K562 treated with DMSO at 1 percent for 4 hours (cell line): ENCODE data around the gene DNAJA3. TPM values are rescaled to one million over a fixed set of nuclear protein-coding genes. Genes with fewer than 3 reads are reported as not detected.

Source experiments
- total RNA-seq: library from RNA; unstranded; fragments of 300-600 nt; gene quantifications from 2 replicates; pipeline ENCODE4 v1.2.3, GENCODE V29; 2022; ENCODE audit not compliant: insufficient read depth

Gene DNAJA3
- 55.1 and 63.4 TPM in 2 replicates for total RNA-seq

DNA sequence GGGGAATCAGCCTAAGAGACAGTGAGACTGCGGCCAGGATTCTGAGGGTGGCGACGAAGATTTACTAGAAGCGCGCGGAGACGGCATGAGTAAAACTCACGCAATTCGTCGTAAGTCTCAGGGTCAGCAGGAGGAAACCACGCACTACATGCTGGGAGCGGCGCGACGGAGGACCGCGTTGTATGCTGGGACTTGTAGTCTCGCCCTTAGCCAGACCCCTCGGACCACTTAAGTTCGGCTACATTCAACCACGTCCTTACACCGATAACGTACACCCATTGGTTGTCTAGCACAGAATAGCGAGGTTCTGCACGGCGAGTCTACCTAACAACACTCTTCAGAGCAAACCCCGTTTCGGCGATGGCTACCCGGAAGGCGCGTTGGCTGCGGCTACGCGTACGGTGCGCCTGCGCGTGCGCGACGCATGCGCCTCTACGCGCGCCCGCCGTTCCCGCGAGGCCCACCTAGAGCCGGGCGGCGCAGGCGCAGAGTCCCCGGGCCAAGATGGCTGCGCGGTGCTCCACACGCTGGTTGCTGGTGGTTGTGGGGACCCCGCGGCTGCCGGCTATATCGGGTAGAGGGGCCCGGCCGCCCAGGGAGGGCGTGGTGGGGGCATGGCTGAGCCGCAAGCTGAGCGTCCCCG is at the start of gene DNAJA3:
DNAJA3 (plus strand) TSS at position 491 of the 643 bp plus-strand sequence; CDS start at position 505, 14 bp downstream.

DNA sequence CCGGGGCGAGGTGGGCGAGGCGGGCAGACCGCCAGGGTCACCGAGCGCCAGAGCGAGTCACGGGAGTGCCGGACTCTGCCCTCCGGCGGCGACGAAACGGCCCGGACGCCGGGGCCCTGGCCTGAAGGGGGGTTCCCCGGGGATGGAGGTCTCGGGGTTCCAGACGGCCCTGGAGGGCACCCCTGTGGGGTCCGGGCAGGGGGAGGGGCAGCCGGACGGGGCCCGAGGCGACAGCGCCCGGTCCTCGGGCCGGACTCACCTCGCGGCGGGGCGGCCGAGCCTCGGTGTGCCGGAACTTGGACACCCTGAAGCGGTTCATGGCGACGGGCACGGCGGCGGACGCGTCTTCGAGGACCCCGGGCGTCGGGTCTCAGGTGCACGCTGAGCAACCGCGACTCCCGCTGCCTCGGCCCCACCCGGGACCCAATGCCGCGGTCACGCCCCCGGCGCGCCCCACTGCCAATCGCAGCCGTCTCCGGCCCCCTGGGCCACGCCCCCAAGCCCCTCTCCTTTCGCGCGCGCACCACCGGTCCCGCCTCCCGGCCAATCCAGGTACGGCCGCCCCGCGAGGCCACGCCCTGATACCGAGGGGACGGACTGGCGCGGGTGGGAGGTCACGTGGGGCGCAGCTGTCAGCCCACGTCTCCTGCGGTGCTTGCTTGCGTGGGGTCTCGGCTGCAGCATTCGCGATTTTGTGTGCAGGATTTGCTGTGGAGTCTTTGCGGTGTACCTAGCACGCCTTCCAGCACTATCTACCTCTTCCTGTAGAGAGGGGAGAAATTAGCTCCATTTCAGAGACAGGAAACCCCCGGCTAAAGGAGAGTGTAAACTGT is 9.3 kb upstream of the DNAJA3 start, which contains the start of gene CORO7:
CORO7 (minus strand) TSS at position 397 of the 833 bp plus-strand sequence; CDS start at position 319, 78 bp downstream.

DNA sequence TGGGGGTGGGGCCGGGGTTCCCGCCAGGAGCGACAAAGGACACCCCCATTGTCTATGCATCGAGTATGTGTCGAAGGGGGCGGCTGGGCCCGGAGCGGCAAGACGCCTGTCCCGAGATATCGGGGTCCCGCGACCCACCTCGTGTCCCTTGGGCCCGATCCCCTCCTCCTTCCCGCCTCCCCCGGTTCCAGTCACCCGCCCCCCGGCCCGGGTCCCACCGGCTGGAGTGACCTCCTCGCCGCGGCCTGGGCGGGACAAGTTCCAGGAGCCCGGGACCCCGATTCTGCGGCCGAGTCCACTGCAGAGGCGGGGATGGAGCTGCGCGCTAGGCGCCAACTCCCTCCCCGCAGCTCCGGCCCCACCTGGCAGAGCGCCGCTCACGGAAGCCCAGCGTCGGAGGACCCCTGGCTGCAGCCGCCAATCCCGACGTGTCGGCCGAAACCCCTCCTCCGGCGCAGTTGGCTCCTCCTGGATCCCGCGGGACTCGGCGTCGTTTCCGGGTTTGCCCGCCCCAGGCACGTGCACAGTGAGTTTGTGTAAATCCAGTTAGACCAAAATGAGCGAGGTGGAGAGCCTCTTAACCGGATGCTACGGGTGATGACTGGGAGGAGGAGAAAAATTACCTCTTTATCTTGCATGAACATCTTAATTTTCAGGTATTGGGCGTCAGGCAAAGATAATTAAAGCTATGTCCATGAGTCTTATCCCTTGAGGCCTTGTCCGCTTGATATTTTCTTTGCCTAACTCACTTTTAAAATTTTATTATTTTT is 48.7 kb downstream of the DNAJA3 start, which contains the start of gene NMRAL1:
NMRAL1 (minus strand) TSS at position 434 of the 770 bp plus-strand sequence. CDS start 493 bp downstream, outside the sequence.

DNA sequence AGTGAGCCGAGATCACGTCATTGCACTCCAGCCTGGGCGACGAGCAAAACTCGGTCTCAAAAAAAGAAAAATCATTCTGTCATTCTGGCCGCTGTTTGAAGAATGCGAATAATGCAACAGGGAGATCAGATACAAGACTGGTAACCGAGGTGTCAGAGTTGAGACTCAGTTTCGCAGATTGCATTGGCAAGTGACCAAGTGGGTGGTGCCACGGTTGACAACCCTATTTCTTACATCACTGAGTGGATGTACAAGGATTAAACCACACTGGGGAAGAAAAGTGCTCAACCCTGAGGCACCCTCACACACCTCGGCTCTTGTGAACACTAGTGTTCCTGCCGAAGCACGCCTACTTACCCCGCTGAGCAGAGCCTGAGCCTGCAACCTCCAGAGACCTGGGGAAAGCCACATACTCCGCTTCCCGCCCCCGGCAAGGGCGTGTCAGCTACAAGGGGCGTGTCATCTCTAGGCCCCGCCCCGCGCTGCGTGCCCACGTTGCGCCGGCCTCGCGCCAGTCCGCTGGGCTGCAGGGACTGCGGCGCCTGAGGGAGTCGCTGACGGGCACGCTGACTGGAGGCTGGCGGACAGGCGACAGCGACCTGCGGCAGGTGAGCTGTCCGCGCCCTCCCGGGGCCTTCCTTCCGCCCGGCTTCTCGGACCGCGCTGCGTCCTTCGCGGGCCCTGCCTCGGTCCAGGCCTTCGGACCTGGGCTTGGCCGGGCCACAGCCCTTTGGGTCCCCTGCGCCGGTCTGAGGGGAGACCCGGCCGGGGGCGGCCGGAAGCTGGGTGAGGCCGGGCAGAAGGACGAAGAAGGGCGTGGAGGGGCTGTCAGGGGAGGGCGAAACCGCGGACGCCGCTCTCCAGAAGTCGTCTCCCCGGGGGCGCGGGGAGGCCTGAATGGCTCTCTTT is 50.5 kb downstream of the DNAJA3 start, which contains the start of gene HMOX2:
HMOX2 (plus strand) TSS at position 519 of the 909 bp plus-strand sequence. CDS start 29,127 bp downstream, outside the sequence.

Other genes starting within 250 kb of the DNAJA3 start
- not detected in 2 replicates for gene SRL, start 183.8 kb upstream of the DNAJA3 start, total RNA-seq
- 3.4 and 3.7 TPM in 2 replicates for gene TFAP4, start 152.8 kb upstream of the DNAJA3 start, total RNA-seq
- gene GLIS2, start 109.8 kb upstream of the DNAJA3 start, total RNA-seq, result 11.9 and 15.1 TPM in 2 replicates
- 106 and 116 TPM in 2 replicates for gene PAM16, start 74.5 kb upstream of the DNAJA3 start, total RNA-seq
- gene VASN, start 54.0 kb upstream of the DNAJA3 start, total RNA-seq, result 22.7 and 27.5 TPM in 2 replicates
- 72.5 and 75.1 TPM in 2 replicates for gene CORO7, start 9.3 kb upstream of the DNAJA3 start, total RNA-seq
- gene NMRAL1, start 48.8 kb downstream of the DNAJA3 start, total RNA-seq, result 61.3 and 68.3 TPM in 2 replicates
- 53.2 and 64.3 TPM in 2 replicates for gene HMOX2, start 50.5 kb downstream of the DNAJA3 start, total RNA-seq
- 1.5 TPM in 1 of 2 replicates, not detected in the other for gene CDIP1, start 112.9 kb downstream of the DNAJA3 start, total RNA-seq
- not detected in 2 replicates for gene C16orf96, start 130.5 kb downstream of the DNAJA3 start, total RNA-seq
- 38.6 and 59.4 TPM in 2 replicates for gene UBALD1, start 189.0 kb downstream of the DNAJA3 start, total RNA-seq
- 32.3 and 32.7 TPM in 2 replicates for gene MGRN1, start 199.0 kb downstream of the DNAJA3 start, total RNA-seq